ENCODE measurements around the gene CES2. TPM values are rescaled to one million over a fixed set of nuclear protein-coding genes. Genes with fewer than 3 reads are reported as not detected.
"Not testable (repeated sequence)": the region's sequence is repeated elsewhere in the genome, so short reads cannot be mapped to it uniquely, and the experiment has no call there.

Gene CES2
- total RNA-seq, 1 experiment from 2014 or later: 45.5 TPM

- ChIA-PET POLR2A (no interaction called here), CTCF (interaction anchor here (1.0 to 1.2 kb wide), 2 partner anchors 20 to 39 kb away, joined by 3 read pairs; no protein-coding TSS in a partner anchor)
- Histone ChIP-seq H3K9me3 (no peaks in the 10 kb centered on the region), H3K36me3 (ENCODE audit: control insufficient read depth, insufficient read depth, low read length) (no peaks in the 10 kb centered on the region), H3K27me3 (replicated peaks; ENCODE audit: control insufficient read depth, insufficient read depth, low read length) (no peaks in the 10 kb centered on the region), H3K4me3 (ENCODE audit: low read depth, low read length) (peak within 1 kb of the TSS; percentile 81), H3K4me1 (peaks cover 8% of the 10 kb centered on the region)
- H3K36me3 Mint-ChIP-seq (ENCODE audit: insufficient read depth, unreplicated experiment): peaks cover 17% of the 10 kb centered on the region
- no peaks in the 10 kb centered on the region for H3K27me3 Mint-ChIP-seq (ENCODE audit: insufficient read depth, unreplicated experiment)
- intact Hi-C loops (cut with micrococcal nuclease; ENCODE audit: unreplicated experiment): no loop called here
- H3K9me3 Mint-ChIP-seq (ENCODE audit: unreplicated experiment): no peaks in the 10 kb centered on the region
- H3K4me1 Mint-ChIP-seq (ENCODE audit: low read depth, unreplicated experiment): peaks cover 19% of the 10 kb centered on the region
- H3K4me3 Mint-ChIP-seq (ENCODE audit: unreplicated experiment): peak within 1 kb of the TSS; percentile 94
- TF ChIP-seq, protein P1, sequence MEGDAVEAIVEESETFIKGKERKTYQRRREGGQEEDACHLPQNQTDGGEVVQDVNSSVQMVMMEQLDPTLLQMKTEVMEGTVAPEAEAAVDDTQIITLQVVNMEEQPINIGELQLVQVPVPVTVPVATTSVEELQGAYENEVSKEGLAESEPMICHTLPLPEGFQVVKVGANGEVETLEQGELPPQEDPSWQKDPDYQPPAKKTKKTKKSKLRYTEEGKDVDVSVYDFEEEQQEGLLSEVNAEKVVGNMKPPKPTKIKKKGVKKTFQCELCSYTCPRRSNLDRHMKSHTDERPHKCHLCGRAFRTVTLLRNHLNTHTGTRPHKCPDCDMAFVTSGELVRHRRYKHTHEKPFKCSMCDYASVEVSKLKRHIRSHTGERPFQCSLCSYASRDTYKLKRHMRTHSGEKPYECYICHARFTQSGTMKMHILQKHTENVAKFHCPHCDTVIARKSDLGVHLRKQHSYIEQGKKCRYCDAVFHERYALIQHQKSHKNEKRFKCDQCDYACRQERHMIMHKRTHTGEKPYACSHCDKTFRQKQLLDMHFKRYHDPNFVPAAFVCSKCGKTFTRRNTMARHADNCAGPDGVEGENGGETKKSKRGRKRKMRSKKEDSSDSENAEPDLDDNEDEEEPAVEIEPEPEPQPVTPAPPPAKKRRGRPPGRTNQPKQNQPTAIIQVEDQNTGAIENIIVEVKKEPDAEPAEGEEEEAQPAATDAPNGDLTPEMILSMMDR (IDR thresholded peaks at IDR 0.05; ENCODE audit: insufficient read depth in 1 of 2, low read depth in 1 of 2, low read length in 1 of 2, severe bottlenecking in 1 of 2, unreplicated experiment in 1 of 2): no peak
- peak within 1 kb of the TSS; percentile 88 for H3K27ac Mint-ChIP-seq (ENCODE audit: unreplicated experiment)
- peak; percentile 84 to 92 for DNase-seq
- TSS peak; percentile 58 for BruUV-seq (replicated peaks)
Observed at GRCh38 chr16:66934138-66934838, 1.0 kb upstream of the CES2 start, which contains the start of gene CIAO2B. TSS of gene CIAO2B (minus strand) at chr16:66934402. CDS start at chr16:66934364, 38 bp downstream.

DNA sequence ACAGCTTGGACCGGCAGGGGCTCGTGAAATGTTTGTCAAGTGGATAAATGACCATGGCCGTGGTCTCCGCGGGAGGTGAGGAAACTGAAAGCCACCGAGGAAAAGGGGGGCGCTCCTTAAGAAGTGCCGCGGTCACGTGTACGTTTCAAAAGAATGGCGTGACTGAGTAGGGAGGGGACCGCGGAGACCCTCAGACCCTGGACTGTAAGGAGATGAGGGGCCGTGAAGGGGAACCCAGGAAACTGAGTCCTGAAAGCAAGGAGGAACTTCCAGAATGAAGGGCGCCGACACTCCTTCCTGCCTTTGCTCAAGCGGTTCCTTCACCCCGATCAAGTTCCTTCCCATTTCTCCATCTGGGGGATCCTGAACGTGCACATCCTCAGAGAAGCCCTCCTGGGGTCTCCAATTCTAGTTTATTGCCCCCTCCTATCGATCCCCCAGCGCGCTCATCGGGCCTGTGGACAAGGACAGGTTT lies 440 bp upstream of the CES2 start:
- CTCF ChIA-PET: interaction anchor here (1.0 to 1.2 kb wide), 2 partner anchors 19 to 39 kb away, joined by 3 read pairs; no protein-coding TSS in a partner anchor
- Mint-ChIP-seq H3K36me3 (ENCODE audit: insufficient read depth, unreplicated experiment) (peaks cover 17% of the 10 kb centered on the region), H3K4me1 (ENCODE audit: low read depth, unreplicated experiment) (peaks cover 19% of the 10 kb centered on the region), H3K27ac (ENCODE audit: unreplicated experiment) (peak overlapping the region; percentile 88), H3K4me3 (ENCODE audit: unreplicated experiment) (peak overlapping the region; percentile 94)
- H3K36me3 ChIP-seq (ENCODE audit: control insufficient read depth, insufficient read depth, low read length); POLR2A ChIA-PET; H3K9me3 Mint-ChIP-seq (ENCODE audit: unreplicated experiment); DNase-seq; BruUV-seq (replicated peaks); H3K27me3 Mint-ChIP-seq (ENCODE audit: insufficient read depth, unreplicated experiment); intact Hi-C loops (cut with micrococcal nuclease; ENCODE audit: unreplicated experiment); H3K9me3 ChIP-seq; H3K4me1 ChIP-seq; H3K27me3 ChIP-seq (replicated peaks; ENCODE audit: control insufficient read depth, insufficient read depth, low read length): not testable (repeated sequence)
- H3K4me3 ChIP-seq (ENCODE audit: low read depth, low read length): peak overlapping the region; percentile 81

DNA sequence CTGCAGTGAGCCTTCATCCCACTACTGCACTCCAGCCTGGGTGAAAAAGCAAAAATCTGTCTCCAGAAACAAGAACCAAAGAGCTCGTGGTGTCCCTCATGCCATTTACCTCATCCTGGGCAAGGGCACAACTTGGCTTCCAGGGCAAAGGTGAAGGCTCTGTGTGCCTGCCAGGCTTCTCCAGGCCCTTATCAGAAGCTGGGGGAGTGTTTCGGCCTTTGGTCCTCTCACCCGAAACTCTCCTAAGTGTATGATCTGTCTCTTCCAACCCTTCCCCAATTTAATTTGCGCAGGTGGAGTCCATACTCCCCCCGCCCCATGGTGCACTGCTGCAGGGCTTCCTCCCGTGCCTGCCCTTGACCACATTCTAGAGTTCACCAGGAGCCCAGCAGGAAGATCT lies 1.1 kb downstream of the CES2 start:
- peaks cover 8% of the 10 kb centered on the region for H3K4me1 ChIP-seq
- H3K4me1 Mint-ChIP-seq (ENCODE audit: low read depth, unreplicated experiment): peaks cover 19% of the 10 kb centered on the region
- H3K36me3 Mint-ChIP-seq (ENCODE audit: insufficient read depth, unreplicated experiment): peaks cover 23% of the 10 kb centered on the region
- H3K4me3 ChIP-seq (ENCODE audit: low read depth, low read length): no peak overlapping the region
- no peak for DNase-seq
- POLR2A ChIA-PET: interaction anchor here (0.6 kb wide), 1 partner anchor 102 kb away, joined by 4 read pairs; no protein-coding TSS in a partner anchor
- no peaks in the 10 kb centered on the region for H3K9me3 Mint-ChIP-seq (ENCODE audit: unreplicated experiment)
- peaks cover 5% of the 10 kb centered on the region for H3K36me3 ChIP-seq (ENCODE audit: control insufficient read depth, insufficient read depth, low read length)
- CTCF ChIA-PET: interaction anchor here (0.9 kb wide), 1 partner anchor 56 kb away, joined by 3 read pairs; the partner anchor contains the start of gene PDP2
- BruUV-seq (replicated peaks): no TSS peak
- TF ChIP-seq, protein P1 (IDR thresholded peaks at IDR 0.05; ENCODE audit: insufficient read depth in 1 of 2, low read depth in 1 of 2, low read length in 1 of 2, severe bottlenecking in 1 of 2, unreplicated experiment in 1 of 2): no peak
- H3K27ac Mint-ChIP-seq (ENCODE audit: unreplicated experiment): no peak overlapping the region
- H3K4me3 Mint-ChIP-seq (ENCODE audit: unreplicated experiment): peak overlapping the region; percentile 94
- H3K27me3 ChIP-seq (replicated peaks; ENCODE audit: control insufficient read depth, insufficient read depth, low read length): no peaks in the 10 kb centered on the region
- no peaks in the 10 kb centered on the region for H3K9me3 ChIP-seq
- intact Hi-C loops (cut with micrococcal nuclease; ENCODE audit: unreplicated experiment): no loop called here
- no peaks in the 10 kb centered on the region for H3K27me3 Mint-ChIP-seq (ENCODE audit: insufficient read depth, unreplicated experiment)

All from Caco-2 (cell line).